SJCRH30 (cell line): ENCODE data around the gene PLCE1. TPM values are rescaled to one million over a fixed set of nuclear protein-coding genes. Genes with fewer than 3 reads are reported as not detected.
"Not testable (repeated sequence)": the region's sequence is repeated elsewhere in the genome, so short reads cannot be mapped to it uniquely, and the experiment has no call there.

Source experiments
- DNase-seq, 2 experiments: peaks; one replicate each; pipeline ENCODE4 v3.0.0-alpha.2; 2015 to 2020
- H3K27ac ChIP-seq: fragments of 250-450 bp; sonication (Bioruptor Pico); 2 replicates; pipeline ENCODE4 v1.5.1; 2020; ENCODE audit warnings: mild to moderate bottlenecking, moderate library complexity
- H3K27me3 ChIP-seq: fragments of 250-450 bp; sonication (Bioruptor Pico); 2 replicates; pipeline ENCODE4 v1.5.1; 2020; ENCODE audit warnings: mild to moderate bottlenecking, moderate library complexity
- H3K36me3 ChIP-seq: fragments of 250-450 bp; sonication (Bioruptor Pico); 2 replicates; pipeline ENCODE4 v1.5.1; 2020; ENCODE audit warnings: mild to moderate bottlenecking, moderate library complexity
- H3K4me1 ChIP-seq: fragments of 250-450 bp; sonication (Bioruptor Pico); 2 replicates; pipeline ENCODE4 v1.5.1; 2020; ENCODE audit warnings: mild to moderate bottlenecking, moderate library complexity
- H3K4me3 ChIP-seq: fragments of 250-450 bp; sonication (Bioruptor Pico); 2 replicates; pipeline ENCODE4 v1.5.1; 2020; ENCODE audit warnings: mild to moderate bottlenecking, moderate library complexity
- H3K9me3 ChIP-seq: fragments of 250-450 bp; sonication (Bioruptor Pico); replicated peaks from 2 replicates; pipeline ENCODE4 v1.5.1; 2020; ENCODE audit warnings: mild to moderate bottlenecking, moderate library complexity
- total RNA-seq: library from RNA; depleted of rRNA; stranded (reverse); fragments of >200 nt; shearing (Covaris generic); gene quantifications from 2 replicates; pipeline ENCODE4 v1.2.3, GENCODE V29; 2014; rRNA removed

The PLCE1 gene
- 4.8 and 5.0 TPM in 2 replicates for total RNA-seq

DNA sequence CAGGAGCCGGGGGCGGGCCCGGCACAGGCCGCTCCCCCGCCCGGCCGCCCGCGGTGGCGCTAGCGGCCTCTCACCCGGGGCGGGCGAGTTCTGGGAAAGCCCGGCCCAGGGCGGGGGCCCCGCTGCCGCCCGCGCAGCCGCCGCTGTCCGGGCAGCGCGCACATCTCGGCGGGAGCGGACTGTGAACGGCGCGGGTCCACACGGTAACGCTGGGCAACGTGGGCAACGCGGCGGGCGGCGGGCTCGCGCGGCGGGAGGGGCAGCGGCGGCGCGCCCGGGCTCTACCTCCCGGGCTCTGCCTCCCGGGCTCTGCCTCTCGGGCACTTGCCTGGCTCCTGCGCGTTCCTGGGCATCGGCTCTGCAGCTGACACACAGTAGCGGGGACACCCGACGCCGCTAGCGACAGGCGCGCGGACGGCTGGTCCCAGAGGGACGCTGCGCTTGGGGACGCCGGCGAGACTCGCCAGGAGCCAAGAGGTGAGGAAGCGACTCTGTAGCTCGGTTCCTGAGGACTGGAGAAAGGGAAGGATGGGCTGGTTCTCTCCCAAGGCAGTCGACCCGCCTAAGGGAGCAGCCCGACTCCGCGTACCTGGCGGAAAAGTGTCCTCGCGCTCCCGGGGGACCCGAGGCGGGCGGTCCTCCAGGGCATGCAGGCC is at the start of gene PLCE1:
TSS of gene PLCE1 (plus strand) at position 150 of the 656 bp plus-strand sequence. CDS start 37,116 bp downstream, outside the sequence.
- peak; percentile 48 for DNase-seq
- Histone ChIP-seq H3K9me3 (no peaks in the 10 kb centered on the region), H3K27me3 (no peaks in the 10 kb centered on the region), H3K27ac (peak within 1 kb of the TSS; percentile 71), H3K36me3 (no peaks in the 10 kb centered on the region), H3K4me3 (peak within 1 kb of the TSS; percentile 75), H3K4me1 (peaks cover 27% of the 10 kb centered on the region)

DNA sequence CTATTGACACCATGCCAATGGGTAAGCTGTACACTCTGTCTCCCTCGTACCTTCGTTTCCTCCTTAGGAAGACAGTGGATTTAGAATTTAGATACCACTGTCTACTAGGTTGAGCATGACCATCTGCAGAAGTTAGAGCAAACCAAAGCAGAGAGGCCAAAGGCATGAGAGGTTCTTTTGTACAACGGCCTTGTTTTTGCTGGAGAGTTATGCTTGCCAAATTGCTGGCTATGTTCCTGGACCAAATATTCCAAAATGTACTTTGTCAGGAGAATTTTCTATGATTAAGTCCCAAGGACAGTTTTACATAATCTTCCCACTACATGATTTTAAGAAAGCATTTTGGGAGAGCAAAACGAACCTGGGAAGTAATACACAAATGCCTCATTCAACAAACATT is 47.9 kb upstream of the PLCE1 start:
- no peaks in the 10 kb centered on the region for H3K27me3 ChIP-seq
- H3K4me1 ChIP-seq = peaks cover 21% of the 10 kb centered on the region
- no peak overlapping the region for H3K4me3 ChIP-seq
- no peak overlapping the region for H3K27ac ChIP-seq
- DNase-seq = no peak
- H3K9me3 ChIP-seq = no peaks in the 10 kb centered on the region
- no peaks in the 10 kb centered on the region for H3K36me3 ChIP-seq

DNA sequence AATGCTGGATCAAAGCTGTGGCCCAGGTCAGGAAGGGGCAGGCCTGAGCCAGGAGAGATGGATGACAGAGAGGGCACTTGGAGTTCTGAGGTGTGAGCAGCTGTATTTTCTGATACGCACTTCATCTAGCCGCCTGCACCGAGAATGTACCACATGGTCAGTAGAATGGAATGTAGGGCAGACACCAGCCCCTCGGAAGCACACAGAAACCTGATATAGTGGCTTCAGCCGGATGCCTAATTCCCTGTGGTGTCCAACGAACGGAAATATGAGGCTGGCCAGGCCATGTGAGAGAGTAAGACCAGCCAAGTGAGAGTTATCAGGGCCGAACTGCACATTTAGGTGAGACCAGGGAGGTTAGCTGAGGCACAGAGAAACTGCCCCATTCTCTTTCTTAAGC is 46.7 kb upstream of the PLCE1 start:
- DNase-seq = peak; percentile 84 to 90
- H3K27ac ChIP-seq = peak overlapping the region; percentile 86
- no peaks in the 10 kb centered on the region for H3K36me3 ChIP-seq
- H3K4me1 ChIP-seq = peaks cover 21% of the 10 kb centered on the region
- H3K27me3 ChIP-seq = no peaks in the 10 kb centered on the region
- no peaks in the 10 kb centered on the region for H3K9me3 ChIP-seq
- peak overlapping the region; percentile 21 for H3K4me3 ChIP-seq

DNA sequence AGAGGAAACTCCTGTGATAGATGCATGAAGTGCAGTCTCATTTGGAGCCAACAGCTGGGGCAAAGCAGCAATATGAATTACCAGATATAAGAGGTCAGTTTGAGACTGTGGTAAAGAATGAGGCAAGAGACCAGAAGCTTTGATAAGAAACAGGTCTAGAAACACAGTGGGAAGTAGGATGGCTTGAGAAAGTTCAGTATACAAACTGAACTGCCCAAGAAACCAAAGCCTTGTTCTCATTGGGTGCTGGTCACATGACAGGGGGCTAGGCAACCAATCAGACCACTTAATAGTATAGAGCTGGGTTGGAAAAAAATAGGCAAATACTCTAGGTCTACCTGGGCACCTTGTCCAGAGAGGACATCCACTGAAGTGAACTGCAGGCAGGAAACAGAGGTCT is 46.2 kb upstream of the PLCE1 start:
- Histone ChIP-seq H3K4me1 (peaks cover 21% of the 10 kb centered on the region), H3K36me3 (no peaks in the 10 kb centered on the region), H3K4me3 (peak overlapping the region; percentile 21), H3K27ac (peak overlapping the region; percentile 86), H3K9me3 (no peaks in the 10 kb centered on the region), H3K27me3 (no peaks in the 10 kb centered on the region)
- peak; percentile 36 to 61 for DNase-seq

DNA sequence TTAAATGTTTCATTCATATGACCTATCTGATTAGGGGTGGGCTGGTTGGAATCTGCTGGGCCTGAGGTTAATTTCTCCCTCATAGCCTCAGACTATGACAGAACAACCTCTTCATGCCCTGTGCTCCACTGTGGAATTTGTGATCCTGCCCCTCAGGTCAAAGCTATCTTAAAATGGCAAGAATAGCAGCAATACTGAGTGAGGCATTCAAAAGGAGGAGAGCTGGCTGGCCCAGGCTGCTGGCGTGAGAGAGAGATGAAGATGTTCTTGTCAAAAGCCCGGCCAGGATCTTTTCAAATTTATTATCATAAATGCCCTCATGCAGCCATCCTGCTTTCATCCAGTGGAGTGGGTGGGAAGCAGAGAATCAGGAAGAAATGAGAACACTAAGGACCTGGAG is 41.8 kb upstream of the PLCE1 start:
- no peak overlapping the region for H3K27ac ChIP-seq
- H3K9me3 ChIP-seq = no peaks in the 10 kb centered on the region
- H3K27me3 ChIP-seq = no peaks in the 10 kb centered on the region
- no peak for DNase-seq
- H3K36me3 ChIP-seq = no peaks in the 10 kb centered on the region
- peaks cover 8% of the 10 kb centered on the region for H3K4me1 ChIP-seq
- H3K4me3 ChIP-seq = no peak overlapping the region

DNA sequence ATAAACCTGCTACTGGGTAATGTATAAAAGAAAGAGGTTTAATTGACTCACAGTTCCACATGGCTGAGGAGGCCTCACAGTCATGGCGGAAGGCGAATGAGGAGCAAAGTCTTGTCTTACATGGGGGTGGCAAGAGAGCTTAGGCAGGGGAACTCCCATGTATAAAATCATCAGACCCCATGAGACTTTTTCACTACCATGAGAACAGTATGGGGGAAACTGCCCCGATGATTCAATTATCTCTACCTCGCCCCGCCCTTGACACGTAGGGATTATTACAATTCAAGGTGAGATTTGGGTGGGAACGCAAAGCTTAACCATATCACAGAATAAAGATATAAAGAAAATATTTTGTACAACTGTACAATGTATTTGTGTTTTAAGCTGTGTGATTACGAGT is 39.4 kb upstream of the PLCE1 start:
- no peaks in the 10 kb centered on the region for H3K27me3 ChIP-seq
- H3K9me3 ChIP-seq = no peaks in the 10 kb centered on the region
- H3K36me3 ChIP-seq = no peaks in the 10 kb centered on the region
- DNase-seq = no peak
- H3K4me1 ChIP-seq = no peaks in the 10 kb centered on the region
- no peak overlapping the region for H3K4me3 ChIP-seq
- no peak overlapping the region for H3K27ac ChIP-seq

DNA sequence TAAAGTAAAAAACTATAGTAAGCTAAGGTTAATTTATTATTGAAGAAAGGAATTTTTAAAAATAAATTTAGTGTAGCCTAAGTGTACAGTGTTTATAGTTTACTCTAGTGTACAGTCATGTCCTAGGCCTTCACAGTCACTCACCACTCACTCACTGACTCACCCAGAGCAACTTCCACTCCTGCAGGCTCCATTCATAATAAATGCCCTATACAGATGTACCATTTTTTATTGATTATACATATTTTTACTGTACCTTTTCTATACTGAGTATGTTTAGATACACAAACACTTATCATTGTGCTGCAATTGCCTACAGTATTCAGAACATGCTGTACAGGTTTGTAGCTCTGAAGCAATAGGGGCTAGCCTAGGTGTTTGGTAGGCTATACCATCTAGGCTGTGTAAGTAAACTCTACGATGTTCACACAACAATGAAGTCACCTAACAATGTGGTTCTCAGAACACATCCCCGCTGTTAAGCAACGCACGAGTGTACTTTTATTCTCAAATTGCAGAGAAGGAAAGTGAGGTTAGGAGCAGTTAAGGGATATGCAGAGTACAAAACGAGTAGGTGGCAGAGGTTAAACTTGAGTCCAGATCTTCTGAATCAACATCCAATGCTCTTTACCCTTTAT is 38.9 kb upstream of the PLCE1 start:
- Histone ChIP-seq H3K4me1 (no peaks in the 10 kb centered on the region), H3K9me3 (no peaks in the 10 kb centered on the region), H3K27me3 (no peaks in the 10 kb centered on the region), H3K4me3 (no peak overlapping the region), H3K36me3 (no peaks in the 10 kb centered on the region), H3K27ac (no peak overlapping the region)
- DNase-seq = no peak

DNA sequence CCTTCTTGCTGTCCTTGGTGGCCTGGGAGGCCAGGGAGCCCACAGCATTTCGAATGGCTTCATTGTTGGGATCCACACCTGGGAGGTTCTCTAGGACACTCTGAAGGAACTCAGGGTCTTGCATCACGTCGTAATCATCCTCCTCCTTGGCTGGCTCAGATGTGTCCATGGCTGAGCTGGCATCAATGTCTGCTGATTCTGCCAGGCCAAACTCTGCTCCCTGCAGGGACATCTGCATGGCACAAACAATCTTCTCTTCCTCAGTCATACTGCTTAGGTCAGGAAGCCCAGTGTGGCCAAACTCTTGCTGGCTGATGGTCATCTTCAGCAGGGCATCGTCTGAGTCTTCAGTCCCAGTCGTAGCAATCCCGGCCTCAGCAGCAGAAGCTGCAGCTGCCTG is 34.9 kb upstream of the PLCE1 start:
- H3K27me3 ChIP-seq = no peaks in the 10 kb centered on the region
- no peaks in the 10 kb centered on the region for H3K4me1 ChIP-seq
- H3K9me3 ChIP-seq = no peaks in the 10 kb centered on the region
- no peak for DNase-seq
- no peaks in the 10 kb centered on the region for H3K36me3 ChIP-seq
- H3K27ac ChIP-seq = no peak overlapping the region
- no peak overlapping the region for H3K4me3 ChIP-seq

DNA sequence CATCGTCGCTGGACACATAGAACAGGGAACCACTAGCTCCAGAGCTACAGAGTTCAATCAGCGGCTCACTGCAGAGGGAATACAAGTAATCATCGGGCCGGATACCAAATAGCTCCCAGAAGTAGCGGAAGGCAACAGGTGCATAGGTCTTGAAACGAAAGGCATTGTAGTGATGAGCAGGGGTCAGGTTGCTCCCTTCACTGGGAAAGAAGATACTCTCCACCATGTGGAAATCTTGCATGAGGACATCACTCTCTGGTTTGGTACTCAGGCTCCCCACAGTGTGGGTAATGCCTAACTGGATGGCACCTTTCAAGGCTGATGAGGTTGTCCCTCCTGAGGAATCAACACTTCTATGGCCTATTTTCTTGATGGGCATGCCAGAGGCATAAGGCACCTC is 32.7 kb upstream of the PLCE1 start:
- not testable (repeated sequence) for H3K27me3 ChIP-seq, H3K9me3 ChIP-seq, H3K27ac ChIP-seq, H3K4me1 ChIP-seq, H3K36me3 ChIP-seq, H3K4me3 ChIP-seq, DNase-seq

DNA sequence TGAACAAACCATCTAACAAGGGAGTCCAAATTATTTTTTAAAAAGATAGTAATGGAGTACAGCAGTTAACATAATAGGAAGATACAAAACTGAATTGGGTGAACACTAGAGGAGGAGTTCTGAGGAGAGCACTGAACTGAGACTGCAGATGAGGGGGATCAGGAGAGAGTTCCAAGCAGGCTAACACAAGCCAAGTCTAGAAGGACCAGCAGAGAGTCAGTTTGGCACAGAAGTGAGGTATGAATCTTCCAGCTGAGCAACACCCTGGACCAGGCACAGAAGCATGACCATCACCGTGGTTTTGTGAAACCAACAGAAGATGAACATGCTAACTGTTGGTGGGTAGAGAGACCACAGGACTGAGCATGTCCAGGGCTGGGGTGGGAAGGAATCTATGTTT is 30.8 kb upstream of the PLCE1 start:
- Histone ChIP-seq H3K36me3 (no peaks in the 10 kb centered on the region), H3K9me3 (no peaks in the 10 kb centered on the region), H3K4me3 (no peak overlapping the region), H3K27me3 (no peaks in the 10 kb centered on the region), H3K27ac (no peak overlapping the region), H3K4me1 (no peaks in the 10 kb centered on the region)
- no peak for DNase-seq

DNA sequence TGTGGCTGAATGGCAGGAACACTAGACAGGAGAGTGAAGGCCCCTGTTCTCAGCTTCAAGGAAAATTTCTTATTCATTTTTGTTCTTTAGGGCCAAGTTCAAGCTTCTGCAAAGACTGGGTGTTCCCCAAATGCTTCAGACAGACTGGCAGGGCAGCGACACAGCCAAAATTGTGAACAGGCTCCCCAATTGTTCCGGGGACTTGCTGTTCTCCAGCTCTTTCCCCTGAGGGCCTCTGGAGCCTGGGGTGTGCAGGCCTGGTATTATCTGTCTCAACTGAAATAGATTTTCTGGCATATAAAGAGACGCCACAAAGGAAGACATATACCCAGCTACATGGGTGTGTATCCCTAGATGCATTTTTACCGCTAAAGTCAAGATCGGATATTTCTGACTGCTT is 30.3 kb upstream of the PLCE1 start:
- H3K9me3 ChIP-seq = no peaks in the 10 kb centered on the region
- no peaks in the 10 kb centered on the region for H3K4me1 ChIP-seq
- H3K27ac ChIP-seq = no peak overlapping the region

DNA sequence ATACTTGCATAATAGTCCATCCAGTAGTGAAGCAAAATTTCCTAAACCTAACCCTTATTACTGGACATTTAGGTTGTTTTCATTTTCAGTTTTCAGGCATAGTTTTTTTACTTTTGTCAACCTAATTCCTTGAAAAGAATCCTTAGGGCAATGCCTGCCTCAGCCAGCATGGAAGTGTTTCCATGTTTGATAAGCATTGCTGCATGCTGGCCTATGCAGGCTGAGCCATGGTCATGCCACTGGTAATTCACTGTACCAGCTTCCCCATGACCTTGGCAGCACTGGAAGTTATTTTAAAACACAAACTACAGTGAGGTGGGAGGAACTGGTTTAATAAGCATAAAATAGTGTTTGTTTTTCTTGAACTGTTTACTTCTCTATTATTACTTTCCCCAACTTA is 27.8 kb upstream of the PLCE1 start:
- Histone ChIP-seq H3K4me3 (no peak overlapping the region), H3K4me1 (no peaks in the 10 kb centered on the region), H3K36me3 (no peaks in the 10 kb centered on the region), H3K27me3 (no peaks in the 10 kb centered on the region), H3K27ac (no peak overlapping the region), H3K9me3 (no peaks in the 10 kb centered on the region)
- DNase-seq = no peak

More for the DNA sequence above, 30.3 kb upstream of the PLCE1 start:
- H3K4me3 ChIP-seq = no peak overlapping the region
- H3K27me3 ChIP-seq = no peaks in the 10 kb centered on the region
- no peaks in the 10 kb centered on the region for H3K36me3 ChIP-seq
- no peak for DNase-seq

DNA sequence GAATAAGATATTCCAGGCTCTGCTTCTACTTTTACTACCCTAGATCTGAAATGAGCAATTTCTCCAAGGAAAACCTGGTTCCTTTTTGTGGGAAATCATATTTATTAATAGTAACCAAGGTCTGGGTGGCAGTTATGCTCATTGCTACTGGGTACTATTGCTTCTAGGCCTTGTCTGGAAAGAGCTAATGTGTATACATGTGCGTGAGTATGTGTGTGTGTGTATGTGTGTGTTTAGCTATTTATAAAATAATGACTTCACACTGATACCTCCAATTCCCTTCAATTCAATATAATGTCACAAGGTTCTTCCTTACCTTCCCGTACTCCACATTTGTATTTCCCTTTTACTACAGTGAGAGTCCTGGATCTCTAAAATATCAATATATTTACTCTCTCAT is 26.0 kb upstream of the PLCE1 start:
- no peaks in the 10 kb centered on the region for H3K9me3 ChIP-seq
- no peak overlapping the region for H3K4me3 ChIP-seq
- H3K4me1 ChIP-seq = no peaks in the 10 kb centered on the region
- no peak overlapping the region for H3K27ac ChIP-seq
- H3K27me3 ChIP-seq = no peaks in the 10 kb centered on the region
- DNase-seq = no peak
- no peaks in the 10 kb centered on the region for H3K36me3 ChIP-seq

DNA sequence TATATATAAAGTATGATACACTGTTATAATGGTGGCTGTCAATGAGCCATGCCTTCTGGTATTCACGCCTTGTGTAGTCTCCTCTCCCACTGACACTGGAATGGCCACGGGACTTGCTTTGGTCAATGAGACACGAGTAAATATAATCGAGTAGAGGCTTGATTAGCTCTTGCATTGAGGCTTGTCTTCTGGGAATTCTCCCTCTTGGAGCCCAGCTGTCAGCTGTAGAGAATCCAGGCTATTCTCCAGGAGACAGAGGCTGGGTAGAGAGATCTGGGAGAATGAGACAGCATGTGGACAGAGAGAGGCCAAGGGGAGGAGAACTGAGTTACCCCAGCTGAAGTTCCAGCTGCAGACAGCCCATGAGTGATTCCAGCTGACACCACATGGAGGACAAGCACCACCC is 25.2 kb upstream of the PLCE1 start:
- no peaks in the 10 kb centered on the region for H3K9me3 ChIP-seq
- no peak for DNase-seq
- H3K4me1 ChIP-seq = no peaks in the 10 kb centered on the region
- H3K4me3 ChIP-seq = no peak overlapping the region
- H3K36me3 ChIP-seq = no peaks in the 10 kb centered on the region
- H3K27ac ChIP-seq = no peak overlapping the region
- H3K27me3 ChIP-seq = no peaks in the 10 kb centered on the region

DNA sequence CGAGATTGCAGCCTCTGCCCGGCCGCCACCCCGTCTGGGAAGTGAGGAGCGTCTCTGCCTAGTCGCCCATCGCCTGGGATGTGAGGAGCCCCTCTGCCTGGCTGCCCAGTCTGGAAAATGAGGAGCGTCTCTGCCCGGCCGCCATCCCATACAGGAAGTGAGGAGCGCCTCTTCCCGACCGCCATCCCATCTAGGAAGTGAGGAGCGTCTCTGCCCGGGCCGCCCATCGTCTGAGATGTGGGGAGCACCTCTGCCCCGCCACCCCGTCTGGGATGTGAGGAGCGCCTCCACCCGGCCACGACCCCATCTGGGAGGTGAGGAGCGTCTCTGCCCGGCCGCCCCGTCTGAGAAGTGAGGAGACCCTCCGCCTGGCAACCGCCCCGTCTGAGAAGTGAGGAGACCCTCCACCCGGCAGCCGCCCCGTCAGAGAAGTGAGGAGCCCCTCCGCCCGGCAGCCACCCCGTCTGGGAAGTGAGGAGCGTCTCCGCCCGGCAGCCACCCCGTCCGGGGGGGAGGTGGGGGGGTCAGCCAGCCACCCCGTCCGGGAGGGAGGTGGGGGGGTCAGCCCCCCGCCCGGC is 23.2 kb upstream of the PLCE1 start:
- not testable (repeated sequence) for H3K27me3 ChIP-seq, H3K9me3 ChIP-seq, H3K27ac ChIP-seq, H3K4me3 ChIP-seq, H3K4me1 ChIP-seq, DNase-seq, H3K36me3 ChIP-seq
